Peyer's patch (tissue), 4 donors: ENCODE data around the gene MLKL. TPM values are rescaled to one million over a fixed set of nuclear protein-coding genes. Genes with fewer than 3 reads are reported as not detected.
A peak's percentile ranks its signal among the peaks of the same experiment; 100 is the strongest.

Source experiments
- DNase-seq, 3 donors: peaks; one replicate each; pipeline ENCODE4 v3.0.0-alpha.2; 2017 to 2019
- H3K27ac ChIP-seq, 4 donors: fragments of 200-600 bp; sonication (generic); one replicate each; pipeline ENCODE4 v1.5.1; 2016 to 2019
- H3K27me3 ChIP-seq, 2 donors: fragments of 200-600 bp; sonication (generic); one replicate each; pipeline ENCODE4 v1.5.1; 2019
- H3K36me3 ChIP-seq, 3 donors: fragments of 200-600 bp; sonication (generic); one replicate each; pipeline ENCODE4 v1.5.1; 2016 to 2019
- H3K4me1 ChIP-seq, 4 donors: fragments of 200-600 bp; sonication (generic); one replicate each; pipeline ENCODE4 v1.5.1; 2016 to 2019
- H3K4me3 ChIP-seq, 4 donors: fragments of 200-600 bp; sonication (generic); 1 replicate in 3 of 4; 2 replicates in 1 of 4; pipeline ENCODE4 v1.5.1; 2016 to 2019; ENCODE audit warnings: mild to moderate bottlenecking in 1 of 4
- H3K9me3 ChIP-seq, 4 donors: fragments of 200-600 bp; sonication (generic); one replicate each; pipeline ENCODE4 v1.5.1; 2016 to 2019; ENCODE audit warnings: mild to moderate bottlenecking in 1 of 4
- CTCF ChIP-seq, 6 experiments: fragments of 450-650 bp in 4 of 6; fragments of 200-600 bp in 2 of 6; sonication (generic) in 1 of 6; IDR thresholded peaks; one replicate each; pipeline ENCODE4 v1.5.1; 2017 to 2019; ENCODE audit warnings: antibody characterized with exemption in 6 of 6, mild to moderate bottlenecking in 3 of 6, moderate library complexity in 1 of 6
- POLR2A ChIP-seq, 2 donors: fragments of 450-650 bp; IDR thresholded peaks; one replicate each; pipeline ENCODE4 v1.5.1; 2017; ENCODE audit warnings: antibody characterized with exemption in 2 of 2, mild to moderate bottlenecking in 2 of 2, moderate library complexity in 2 of 2
- total RNA-seq, 4 donors: library from RNA; depleted of rRNA; stranded (reverse); fragments of >200 nt; gene quantifications; one replicate each; pipeline ENCODE4 v1.1.0, GENCODE V29; 2016

Gene MLKL
- total RNA-seq, 4 donors from 2014 or later: 13.7 to 78.4 (median 22.5) TPM

- no peak overlapping the region for H3K27ac ChIP-seq
- no peaks in the 10 kb centered on the region for H3K36me3 ChIP-seq
- DNase-seq: peak in 1 of 3 donors; percentile 43
- H3K4me1 ChIP-seq: peaks cover 0 to 9% (median 0%) of the 10 kb centered on the region in 4 donors
- H3K27me3 ChIP-seq: no peaks in the 10 kb centered on the region
- peaks cover 0 to 5% (median under 1%) of the 10 kb centered on the region in 4 donors for H3K9me3 ChIP-seq
- TF ChIP-seq CTCF (IDR thresholded peaks at IDR 0.05) (no peak), POLR2A (IDR thresholded peaks at IDR 0.05) (no peak)
- H3K4me3 ChIP-seq: no peak overlapping the region
Measured at GRCh38 chr16:74731853-74732477, 31.3 kb upstream of the MLKL start.

DNA sequence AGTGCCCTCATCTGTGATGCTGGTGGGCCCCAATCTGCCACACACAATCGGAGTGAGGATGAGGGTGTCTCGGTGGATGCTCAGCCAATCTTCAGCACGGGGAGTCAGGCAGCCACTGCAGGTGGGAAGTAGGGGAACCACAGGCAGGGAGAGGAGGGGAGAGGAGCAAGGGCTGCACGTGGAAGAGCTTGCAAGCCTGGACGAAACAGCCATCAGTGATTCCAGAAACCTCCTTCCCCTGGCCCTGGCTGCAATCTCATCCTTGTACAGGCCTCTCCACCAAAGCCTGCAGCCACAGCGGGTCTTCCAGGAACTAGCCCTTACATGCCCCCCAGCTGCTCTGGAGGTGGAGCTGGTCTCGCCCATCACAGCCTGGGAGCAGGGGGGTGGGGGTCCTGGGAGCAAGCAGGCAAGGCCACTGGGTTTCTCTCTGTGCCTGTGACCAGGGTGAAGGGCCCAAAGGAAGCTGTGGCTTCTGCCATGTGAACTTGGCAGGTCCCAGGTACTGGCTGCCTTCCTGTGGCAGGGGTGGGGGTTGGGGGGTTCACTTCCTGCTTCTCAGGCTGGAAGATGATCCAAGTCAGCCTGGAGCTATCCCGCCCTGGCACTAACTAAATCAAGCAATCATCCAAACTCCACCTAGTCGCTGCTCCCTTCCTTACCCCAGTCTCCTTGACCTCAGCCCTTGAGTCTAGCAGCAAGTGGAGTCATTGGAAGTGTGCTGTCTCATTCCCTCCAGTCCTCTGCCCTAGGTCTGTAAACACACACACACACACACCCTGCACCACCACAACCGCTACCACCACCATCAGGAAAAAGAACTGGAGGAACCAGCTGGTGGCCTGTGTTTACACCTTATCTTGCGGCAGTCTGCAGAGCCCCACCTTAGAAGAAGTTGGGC, 29.4 kb upstream of the MLKL start:
- no peak for TF ChIP-seq POLR2A (IDR thresholded peaks at IDR 0.05)
- no peak for TF ChIP-seq CTCF (IDR thresholded peaks at IDR 0.05)
- Histone ChIP-seq H3K27ac (peak overlapping the region in 3 of 4 donors; percentile 51 to 84 (median 83)), H3K4me1 (peaks cover 0 to 18% (median 2%) of the 10 kb centered on the region in 4 donors), H3K27me3 (no peaks in the 10 kb centered on the region), H3K4me3 (no peak overlapping the region), H3K9me3 (peaks cover 0 to 8% (median 4%) of the 10 kb centered on the region in 4 donors), H3K36me3 (no peaks in the 10 kb centered on the region)
- DNase-seq: peak in 2 of 3 donors; percentile 62 to 82

- Histone ChIP-seq H3K4me1 (peaks cover 0 to 22% (median 3%) of the 10 kb centered on the region in 4 donors), H3K4me3 (no peak overlapping the region), H3K9me3 (peaks cover 0 to 8% (median 4%) of the 10 kb centered on the region in 4 donors), H3K36me3 (peaks cover 0 to 5% (median 0%) of the 10 kb centered on the region in 3 donors), H3K27ac (no peak overlapping the region), H3K27me3 (no peaks in the 10 kb centered on the region)
- no peak for TF ChIP-seq CTCF (IDR thresholded peaks at IDR 0.05)
- no peak for TF ChIP-seq POLR2A (IDR thresholded peaks at IDR 0.05)
- no peak for DNase-seq
Measured at GRCh38 chr16:74727903-74728302, 27.2 kb upstream of the MLKL start.

- Histone ChIP-seq H3K4me3 (no peak overlapping the region), H3K9me3 (peaks cover 0 to 8% (median 4%) of the 10 kb centered on the region in 4 donors), H3K27me3 (no peaks in the 10 kb centered on the region), H3K27ac (peak overlapping the region in 3 of 4 donors; percentile 27 to 92 (median 82)), H3K4me1 (peaks cover 0 to 22% (median 3%) of the 10 kb centered on the region in 4 donors), H3K36me3 (peaks cover 0 to 5% (median 0%) of the 10 kb centered on the region in 3 donors)
- TF ChIP-seq POLR2A (IDR thresholded peaks at IDR 0.05) (no peak), CTCF (IDR thresholded peaks at IDR 0.05) (peak in 4 of 6 experiments; percentile 30 to 88 (median 78))
- DNase-seq: peak in 2 of 3 donors; percentile 56 to 76
Measured at GRCh38 chr16:74726716-74727115, 26.1 kb upstream of the MLKL start.

- Histone ChIP-seq H3K27ac (peak overlapping the region in 3 of 4 donors; percentile 73 to 92 (median 82)), H3K9me3 (peaks cover 0 to 8% (median 4%) of the 10 kb centered on the region in 4 donors), H3K36me3 (peaks cover 0 to 5% (median 0%) of the 10 kb centered on the region in 3 donors), H3K4me3 (no peak overlapping the region), H3K27me3 (no peaks in the 10 kb centered on the region), H3K4me1 (peaks cover 0 to 22% (median 3%) of the 10 kb centered on the region in 4 donors)
- peak in 2 of 3 donors; percentile 81 to 90 for DNase-seq
- TF ChIP-seq CTCF (IDR thresholded peaks at IDR 0.05) (no peak), POLR2A (IDR thresholded peaks at IDR 0.05) (peak in 1 of 2 donors; percentile 42)
Measured at GRCh38 chr16:74725651-74726455, 25.2 kb upstream of the MLKL start.
